Measurements from ENCODE around the gene FTL.

The FTL gene

GRCh38 chr19:48964205-48965039, 687 bp upstream of the FTL start:
- peak overlapping the region; percentile 66 for H3K9ac ChIP-seq
- peaks cover 34% of the 10 kb centered on the region for H4K20me1 ChIP-seq
- H3K4me1 ChIP-seq, result peaks cover 72% of the 10 kb centered on the region
- peak overlapping the region; percentile 99 for H3K4me2 ChIP-seq
- peak overlapping the region; percentile 62 for H3K4me3 ChIP-seq
- no peaks in the 10 kb centered on the region for H3K27me3 ChIP-seq
- H3K36me3 ChIP-seq, result peaks cover 39% of the 10 kb centered on the region
- H3K9me3 ChIP-seq, result no peaks in the 10 kb centered on the region
- peak overlapping the region; percentile 80 for H3K27ac ChIP-seq
- no peak for TF ChIP-seq Cebpa-rat (IDR thresholded peaks at IDR 0.05)

GRCh38 chr19:48965806-48966540, 864 bp downstream of the FTL start:
- Histone ChIP-seq H3K9ac (peak overlapping the region; percentile 93), H3K4me2 (peak overlapping the region; percentile 99), H3K9me3 (no peaks in the 10 kb centered on the region), H3K27me3 (no peaks in the 10 kb centered on the region), H3K27ac (peak overlapping the region; percentile 92), H4K20me1 (peaks cover 34% of the 10 kb centered on the region), H3K4me1 (peaks cover 79% of the 10 kb centered on the region), H3K36me3 (peaks cover 51% of the 10 kb centered on the region), H3K4me3 (peak overlapping the region; percentile 91)
- no peak for TF ChIP-seq Cebpa-rat (IDR thresholded peaks at IDR 0.05)

DNA sequence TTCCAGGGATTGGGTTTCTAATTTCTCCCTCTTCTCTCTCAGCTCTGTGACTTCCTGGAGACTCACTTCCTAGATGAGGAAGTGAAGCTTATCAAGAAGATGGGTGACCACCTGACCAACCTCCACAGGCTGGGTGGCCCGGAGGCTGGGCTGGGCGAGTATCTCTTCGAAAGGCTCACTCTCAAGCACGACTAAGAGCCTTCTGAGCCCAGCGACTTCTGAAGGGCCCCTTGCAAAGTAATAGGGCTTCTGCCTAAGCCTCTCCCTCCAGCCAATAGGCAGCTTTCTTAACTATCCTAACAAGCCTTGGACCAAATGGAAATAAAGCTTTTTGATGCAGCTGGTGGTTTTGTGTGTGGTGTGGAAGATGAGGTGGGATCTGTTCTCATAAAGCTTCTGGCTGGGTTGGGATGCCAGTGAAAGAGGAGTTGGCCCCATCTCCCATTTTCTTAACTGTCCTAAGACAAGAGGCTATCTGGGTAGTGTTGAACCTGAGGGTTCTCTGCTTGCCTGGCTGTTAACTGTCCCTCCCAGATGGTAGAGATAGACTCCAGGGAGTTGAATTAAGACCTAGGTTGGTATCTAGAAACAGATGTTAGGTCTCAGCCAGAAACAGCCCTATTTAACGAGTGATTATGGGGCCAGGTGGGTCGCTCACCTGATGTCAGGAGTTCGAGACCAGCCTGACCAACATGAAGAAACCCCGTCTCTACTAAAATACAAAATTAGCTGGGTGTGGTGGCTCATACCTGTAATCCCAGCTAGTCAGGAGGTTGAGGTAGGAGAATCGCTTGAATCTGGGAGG, 1.6 kb downstream of the FTL start:
- Histone ChIP-seq H4K20me1 (peaks cover 34% of the 10 kb centered on the region), H3K4me3 (peak overlapping the region; percentile 91), H3K9ac (peak overlapping the region; percentile 93), H3K4me2 (peak overlapping the region; percentile 99), H3K4me1 (peaks cover 72% of the 10 kb centered on the region), H3K27me3 (no peaks in the 10 kb centered on the region), H3K27ac (peak overlapping the region; percentile 92), H3K9me3 (no peaks in the 10 kb centered on the region), H3K36me3 (peaks cover 51% of the 10 kb centered on the region)
- TF ChIP-seq Cebpa-rat (IDR thresholded peaks at IDR 0.05), result no peak

GRCh38 chr19:48967346-48968178, 2.5 kb downstream of the FTL start:
- H3K36me3 ChIP-seq, result peaks cover 59% of the 10 kb centered on the region
- H3K4me3 ChIP-seq, result no peak overlapping the region; the same call in 1 of the 2 replicates
- peak overlapping the region; percentile 43 for H3K9ac ChIP-seq

GRCh38 chr19:48968179-48968661, 3.1 kb downstream of the FTL start:
- peak overlapping the region; percentile 99; the same call in 1 of the 2 replicates for H3K4me2 ChIP-seq
- no peaks in the 10 kb centered on the region for H3K9me3 ChIP-seq
- H3K4me1 ChIP-seq, result peaks cover 60% of the 10 kb centered on the region
- peak overlapping the region; percentile 23 for H3K27ac ChIP-seq
- H3K9ac ChIP-seq, result peak overlapping the region; percentile 43
- TF ChIP-seq Cebpa-rat (IDR thresholded peaks at IDR 0.05), result no peak
- no peaks in the 10 kb centered on the region for H3K27me3 ChIP-seq
- H3K36me3 ChIP-seq, result peaks cover 65% of the 10 kb centered on the region
- H4K20me1 ChIP-seq, result peaks cover 34% of the 10 kb centered on the region
- H3K4me3 ChIP-seq, result no peak overlapping the region

More at GRCh38 chr19:48967346-48968178, 2.5 kb downstream of the FTL start:
- Histone ChIP-seq H3K4me2 (peak overlapping the region; percentile 99), H3K4me1 (peaks cover 64% of the 10 kb centered on the region), H4K20me1 (peaks cover 34% of the 10 kb centered on the region), H3K27ac (peak overlapping the region; percentile 23; the same call in 1 of the 2 replicates), H3K27me3 (no peaks in the 10 kb centered on the region), H3K9me3 (no peaks in the 10 kb centered on the region)
- TF ChIP-seq Cebpa-rat (IDR thresholded peaks at IDR 0.05), result no peak

GRCh38 chr19:48968813-48969218, 3.7 kb downstream of the FTL start:
- Histone ChIP-seq H3K9me3 (no peaks in the 10 kb centered on the region), H3K4me2 (no peak overlapping the region), H3K9ac (peak overlapping the region; percentile 43; the same call in 1 of the 2 replicates), H3K27ac (no peak overlapping the region; the same call in 1 of the 2 replicates), H4K20me1 (peaks cover 34% of the 10 kb centered on the region), H3K27me3 (no peaks in the 10 kb centered on the region), H3K36me3 (peaks cover 71% of the 10 kb centered on the region), H3K4me3 (no peak overlapping the region), H3K4me1 (peaks cover 54% of the 10 kb centered on the region)
- no peak for TF ChIP-seq Cebpa-rat (IDR thresholded peaks at IDR 0.05)

DNA sequence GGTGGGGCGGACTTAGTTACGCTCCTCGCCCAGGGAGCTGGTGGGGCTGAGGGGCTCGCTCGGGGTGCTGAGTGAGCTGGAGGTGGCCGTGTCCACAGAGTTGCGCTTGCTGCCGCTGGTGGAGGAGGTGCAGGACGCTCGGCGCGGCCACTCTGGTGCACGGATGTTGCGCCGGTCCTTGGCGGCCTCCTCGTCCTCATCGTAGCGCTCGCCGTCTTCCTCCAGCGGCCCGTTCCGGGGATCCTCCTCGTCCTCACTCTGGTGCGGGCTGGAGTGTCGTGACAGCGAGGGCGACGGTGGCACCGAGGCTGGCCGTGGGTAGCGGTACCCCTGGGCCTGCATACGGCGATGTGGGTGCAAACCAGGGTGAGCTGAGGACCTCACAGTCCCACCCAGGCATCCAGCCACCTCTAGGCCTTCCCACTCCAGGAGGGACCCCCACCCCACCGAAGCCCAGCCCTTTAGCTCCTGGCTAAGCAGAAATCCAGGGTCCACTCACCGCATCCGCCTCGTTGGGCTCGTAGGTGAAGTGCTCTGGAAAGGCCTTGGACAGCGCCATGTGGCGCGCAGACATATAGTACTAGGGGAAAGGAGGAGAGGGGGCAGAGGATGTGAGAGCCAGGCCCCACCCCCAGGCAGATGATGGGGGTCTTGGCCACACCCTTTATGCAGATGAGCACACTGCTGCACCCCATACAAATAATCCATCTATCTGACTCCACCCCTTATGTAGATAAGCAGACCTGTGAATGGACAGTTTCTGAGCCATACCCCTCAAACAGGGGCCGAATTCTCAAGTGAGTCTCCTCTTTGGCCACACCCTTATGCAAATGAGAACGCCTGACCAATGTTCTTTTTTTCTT, 4.4 kb downstream of the FTL start:
- Histone ChIP-seq H3K9me3 (no peaks in the 10 kb centered on the region), H4K20me1 (peaks cover 34% of the 10 kb centered on the region), H3K27me3 (no peaks in the 10 kb centered on the region), H3K27ac (no peak overlapping the region), H3K4me3 (no peak overlapping the region), H3K36me3 (peaks cover 78% of the 10 kb centered on the region), H3K4me2 (peak overlapping the region; percentile 49), H3K4me1 (peaks cover 47% of the 10 kb centered on the region), H3K9ac (no peak overlapping the region)
- TF ChIP-seq Cebpa-rat (IDR thresholded peaks at IDR 0.05), result no peak

All from BLaER1 (cell line).